Activated CD4-positive, alpha-beta T cell treated with anti-CD3 and anti-CD28 coated beads for 48 hours (primary cell): ENCODE data around the gene WASHC2A.
"Not testable (repeated sequence)": the region's sequence is repeated elsewhere in the genome, so short reads cannot be mapped to it uniquely, and the experiment has no call there.

Experiments used
- DNase-seq: peaks from one replicate; pipeline ENCODE4 v3.0.0-alpha.2; 2020

The WASHC2A gene

DNA sequence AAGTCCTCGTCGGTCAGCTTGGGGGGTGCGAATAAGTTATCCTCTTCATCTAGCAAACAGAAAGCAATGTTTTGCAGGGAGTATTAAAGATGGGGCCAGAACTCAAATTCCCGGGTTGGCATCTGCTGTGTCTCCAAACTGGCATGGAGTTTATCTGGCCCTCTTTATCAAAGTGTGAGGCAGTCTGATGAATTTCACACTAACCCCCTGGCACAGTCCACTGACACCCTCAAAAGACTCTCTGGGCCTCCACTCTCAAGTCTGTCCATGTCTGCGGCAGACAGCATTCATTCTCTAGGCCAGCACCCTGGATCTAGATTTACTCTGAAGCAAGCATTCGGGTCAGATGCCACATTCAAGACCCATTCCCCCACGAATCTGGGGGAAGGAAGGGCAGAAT is 6.2 kb upstream of the WASHC2A start:
- DNase-seq = not testable (repeated sequence)

DNA sequence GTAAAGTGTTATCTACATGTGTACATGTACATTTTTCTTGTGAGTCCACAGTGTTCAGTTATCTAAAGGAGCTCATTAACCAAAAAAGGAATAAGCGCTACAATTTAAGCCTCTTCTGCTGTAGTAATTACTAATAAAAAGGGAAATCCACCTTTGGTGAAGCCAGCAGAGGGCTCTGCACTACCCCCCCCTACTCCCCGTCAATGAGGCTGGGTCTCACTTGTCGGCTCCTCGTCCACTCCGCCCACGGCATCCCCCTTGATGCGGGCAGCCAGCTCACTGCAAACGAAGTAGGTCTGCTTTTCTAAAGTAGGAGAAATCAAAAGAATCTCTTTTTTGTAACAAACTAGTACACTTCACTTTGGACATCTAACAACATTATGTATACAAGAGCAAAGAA is 4.7 kb upstream of the WASHC2A start:
- DNase-seq = no peak

DNA sequence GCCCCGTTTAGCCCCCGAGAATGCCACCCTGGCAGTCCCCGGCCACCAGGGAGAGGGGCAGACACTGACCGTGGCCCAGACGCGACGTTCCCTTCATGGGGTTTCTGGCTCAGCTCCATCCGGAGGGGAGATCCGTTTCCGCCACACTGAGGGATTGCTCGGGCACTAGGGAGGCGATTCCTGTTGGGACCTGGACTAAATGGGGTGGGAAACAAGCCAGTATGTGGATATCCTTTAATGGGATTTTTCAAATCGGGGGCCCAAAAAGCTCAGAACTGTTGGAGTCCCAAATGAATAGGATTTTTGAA is 552 bp downstream of the WASHC2A start:
- DNase-seq = not testable (repeated sequence)

DNA sequence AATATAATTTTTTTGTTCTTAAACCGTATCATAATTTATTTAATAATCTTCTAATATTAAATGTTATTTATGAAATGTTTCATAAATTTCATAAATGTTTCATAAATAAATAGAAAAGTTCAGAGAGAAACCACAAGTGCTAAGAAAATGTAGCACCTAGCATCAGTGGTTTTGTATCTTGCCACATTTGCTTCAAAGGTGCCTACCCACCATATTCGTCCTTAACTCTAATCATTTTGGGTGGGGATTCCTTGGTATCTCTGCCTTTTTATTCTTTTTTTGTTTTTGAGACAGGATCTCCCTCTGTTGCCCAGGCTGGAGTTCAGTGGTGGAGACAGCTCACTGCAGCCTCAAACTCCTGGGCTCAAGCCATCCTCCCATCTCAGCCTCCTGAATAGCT is 7.4 kb downstream of the WASHC2A start:
- DNase-seq = not testable (repeated sequence)

DNA sequence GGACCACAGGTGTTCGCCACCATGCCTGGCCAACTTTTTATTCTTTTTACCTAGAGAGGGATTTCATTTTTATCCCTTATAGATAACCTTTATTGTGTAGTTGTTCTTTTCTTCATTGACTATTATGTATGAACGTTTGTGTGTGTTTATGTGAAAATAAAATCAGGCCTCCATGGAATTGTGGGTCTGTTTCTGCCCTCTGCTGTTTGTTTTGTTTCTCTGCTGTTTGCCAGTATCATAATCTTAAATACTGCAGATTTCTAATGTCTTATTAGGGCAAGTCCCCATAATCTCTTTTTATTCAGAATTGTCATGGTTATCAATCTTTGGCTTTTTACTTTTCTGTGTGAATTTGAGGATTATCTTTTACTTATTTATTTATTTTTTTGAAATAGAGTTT is 7.8 kb downstream of the WASHC2A start:
- DNase-seq = not testable (repeated sequence)

DNA sequence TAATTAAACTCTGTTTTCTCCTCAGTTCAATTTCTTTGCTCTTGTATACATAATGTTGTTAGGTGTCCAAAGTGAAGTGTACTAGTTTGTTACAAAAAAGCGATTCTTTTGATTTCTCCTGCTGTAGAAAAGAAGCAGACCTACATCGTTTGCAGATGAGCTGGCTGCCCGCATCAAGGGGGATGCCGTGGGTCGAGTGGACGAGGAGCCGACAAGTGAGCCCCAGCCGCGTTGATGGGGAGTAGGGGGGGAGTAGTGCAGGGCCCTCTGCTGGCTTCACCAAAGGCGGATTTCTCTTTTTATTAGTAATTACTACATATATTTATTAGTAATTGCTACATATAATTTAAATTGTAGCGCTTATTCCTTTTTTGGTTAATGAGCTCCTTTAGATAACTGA is 23.6 kb downstream of the WASHC2A start:
- DNase-seq = not testable (repeated sequence)

DNA sequence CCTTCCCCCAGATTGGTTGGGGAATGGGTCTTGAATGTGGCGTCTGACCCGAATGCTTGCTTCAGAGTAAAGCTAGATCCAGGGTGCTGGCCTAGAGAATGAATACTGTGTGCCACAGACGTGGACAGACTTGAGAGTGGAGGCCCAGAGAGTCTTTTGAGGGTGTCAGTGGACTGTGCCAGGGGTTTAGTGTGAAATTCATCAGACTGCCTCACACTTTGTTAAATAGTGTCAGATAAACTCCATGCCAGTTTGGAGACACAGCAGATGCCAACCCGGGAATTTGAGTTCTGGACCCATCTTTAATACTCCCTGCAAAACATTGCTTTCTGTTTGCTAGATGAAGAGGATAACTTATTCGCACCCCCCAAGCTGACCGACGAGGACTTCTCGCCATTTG is 25.2 kb downstream of the WASHC2A start:
- DNase-seq = not testable (repeated sequence)

DNA sequence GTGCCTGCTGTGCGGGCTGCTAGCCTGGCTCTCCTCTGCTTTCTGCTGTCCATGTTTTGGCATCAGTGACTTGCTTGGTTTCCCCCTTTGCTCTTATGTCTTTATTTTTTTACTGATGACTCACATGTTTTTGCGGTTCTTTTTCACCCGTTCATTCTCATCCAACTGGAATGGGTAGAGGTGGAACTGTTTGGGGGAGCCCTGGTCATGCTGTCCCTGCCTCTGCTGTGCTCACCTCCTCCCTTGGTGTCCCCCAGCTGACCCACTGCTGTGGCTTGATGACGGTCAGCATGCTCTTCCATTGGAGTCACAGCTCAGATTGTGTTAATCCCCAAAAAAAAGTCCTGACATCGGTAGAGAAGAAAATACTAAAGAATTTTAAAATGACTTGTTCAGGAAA is 26.9 kb downstream of the WASHC2A start:
- DNase-seq = not testable (repeated sequence)

DNA sequence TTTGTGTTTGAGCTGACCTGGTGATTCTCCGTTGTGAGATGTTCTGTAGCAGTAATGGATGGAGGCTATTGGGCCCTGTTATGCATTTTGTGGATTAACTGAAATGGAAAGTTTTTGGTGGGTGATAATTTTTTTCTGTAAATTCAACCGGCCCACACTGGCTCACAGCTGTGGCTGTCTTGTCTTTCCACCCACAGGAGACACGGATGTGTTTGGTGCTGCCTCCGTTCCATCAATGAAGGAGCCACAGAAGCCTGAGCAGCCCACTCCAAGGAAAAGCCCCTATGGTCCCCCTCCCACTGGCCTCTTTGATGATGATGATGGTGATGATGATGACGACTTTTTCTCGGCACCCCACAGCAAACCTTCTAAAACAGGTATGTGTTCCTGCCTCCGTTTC is 27.6 kb downstream of the WASHC2A start:
- DNase-seq = not testable (repeated sequence)

DNA sequence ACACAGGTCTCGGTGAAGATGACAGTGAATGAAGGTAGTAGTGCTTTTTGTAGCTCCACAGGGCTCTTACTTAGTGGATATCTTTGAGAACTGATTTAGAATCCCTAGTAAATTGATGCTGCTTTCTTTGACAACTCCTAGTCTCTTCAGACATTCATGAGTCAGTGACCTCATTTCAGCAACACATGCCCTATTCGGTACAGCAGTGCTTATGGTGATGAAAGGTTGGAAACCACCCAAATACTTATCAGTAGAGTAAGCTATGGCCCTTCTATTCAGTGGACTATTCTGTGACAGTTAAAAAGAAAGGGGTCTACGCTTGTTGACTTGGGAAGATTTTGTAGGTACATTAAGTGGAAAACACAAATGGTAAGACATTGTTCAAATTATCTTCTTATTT is 29.0 kb downstream of the WASHC2A start:
- DNase-seq = not testable (repeated sequence)

DNA sequence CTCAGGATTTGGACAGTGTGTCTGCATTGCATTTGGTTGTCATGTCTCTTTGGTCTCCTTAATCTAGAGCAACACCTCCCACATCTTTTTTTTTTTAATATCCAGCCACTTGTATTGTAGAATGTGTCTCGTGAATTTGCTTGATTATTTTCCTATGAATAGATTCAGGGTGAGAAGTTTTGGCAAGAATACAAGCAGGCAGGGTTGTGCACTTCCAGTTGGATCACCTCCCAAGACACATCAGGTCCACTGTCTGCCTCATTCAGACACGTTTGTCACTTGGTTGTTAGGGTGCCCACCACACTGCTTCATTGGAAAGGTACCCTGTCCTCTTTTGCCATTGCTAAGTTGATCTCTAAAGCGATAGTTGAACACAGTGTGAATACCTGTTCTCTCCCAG is 30.9 kb downstream of the WASHC2A start:
- not testable (repeated sequence) for DNase-seq

DNA sequence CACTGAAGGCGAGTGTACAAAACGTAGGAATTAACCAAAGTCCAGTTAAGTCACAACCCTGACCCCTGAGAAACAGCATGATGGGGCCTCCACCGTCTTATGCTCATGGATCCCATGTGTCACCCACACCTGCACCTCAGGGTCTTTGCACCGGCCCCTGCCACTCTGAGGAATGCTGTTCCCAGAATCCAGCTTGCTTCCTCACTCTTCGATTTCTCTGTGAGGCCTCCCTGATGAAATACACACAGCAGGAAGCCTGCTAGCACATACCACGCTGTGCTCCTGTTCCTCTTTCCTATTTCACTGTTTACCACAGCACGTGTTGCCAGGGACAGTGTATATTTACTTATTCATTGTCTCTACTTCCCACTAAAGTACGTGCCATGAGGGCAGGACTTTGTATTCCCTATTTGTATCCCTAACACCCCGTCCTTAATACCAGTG is 33.4 kb downstream of the WASHC2A start:
- not testable (repeated sequence) for DNase-seq

DNA sequence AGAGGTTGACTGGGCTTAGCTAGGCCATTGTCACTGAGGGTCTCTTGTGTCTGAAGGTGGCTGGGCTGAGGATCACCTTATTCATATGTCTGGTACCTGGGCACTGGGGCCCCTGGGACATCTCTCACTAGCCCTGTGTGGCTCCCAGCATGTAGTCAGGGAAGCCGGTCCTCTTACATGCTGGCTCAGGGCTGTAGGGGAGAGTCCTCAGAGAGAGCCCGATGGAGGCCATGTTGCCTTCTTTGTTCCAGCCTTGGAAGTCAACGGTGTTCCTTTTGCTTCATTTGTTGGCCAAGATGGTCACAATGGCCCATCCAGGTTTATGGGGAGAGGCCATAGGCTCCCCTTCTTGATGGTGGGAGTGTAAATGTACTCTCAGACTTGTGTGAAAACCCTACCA is 34.0 kb downstream of the WASHC2A start:
- DNase-seq = not testable (repeated sequence)

DNA sequence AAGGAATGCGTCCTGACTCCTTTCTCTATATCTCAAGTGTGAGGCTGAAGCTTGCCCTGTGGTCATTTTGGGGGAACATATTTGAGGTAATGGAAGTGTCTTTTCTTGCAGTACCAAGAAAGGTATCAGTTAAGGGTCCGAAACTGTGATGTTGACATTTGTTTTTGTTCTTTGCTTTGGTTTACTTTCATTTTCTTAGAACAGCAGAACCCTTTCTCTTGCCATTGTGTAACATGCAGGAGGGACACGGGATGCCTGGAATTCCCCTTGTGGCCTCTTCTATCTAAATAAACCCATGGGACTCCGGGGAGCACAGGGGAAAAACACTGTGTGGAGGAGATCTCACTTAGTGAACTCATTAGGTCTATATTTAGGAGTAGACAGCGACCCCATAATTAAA is 34.5 kb downstream of the WASHC2A start:
- not testable (repeated sequence) for DNase-seq

DNA sequence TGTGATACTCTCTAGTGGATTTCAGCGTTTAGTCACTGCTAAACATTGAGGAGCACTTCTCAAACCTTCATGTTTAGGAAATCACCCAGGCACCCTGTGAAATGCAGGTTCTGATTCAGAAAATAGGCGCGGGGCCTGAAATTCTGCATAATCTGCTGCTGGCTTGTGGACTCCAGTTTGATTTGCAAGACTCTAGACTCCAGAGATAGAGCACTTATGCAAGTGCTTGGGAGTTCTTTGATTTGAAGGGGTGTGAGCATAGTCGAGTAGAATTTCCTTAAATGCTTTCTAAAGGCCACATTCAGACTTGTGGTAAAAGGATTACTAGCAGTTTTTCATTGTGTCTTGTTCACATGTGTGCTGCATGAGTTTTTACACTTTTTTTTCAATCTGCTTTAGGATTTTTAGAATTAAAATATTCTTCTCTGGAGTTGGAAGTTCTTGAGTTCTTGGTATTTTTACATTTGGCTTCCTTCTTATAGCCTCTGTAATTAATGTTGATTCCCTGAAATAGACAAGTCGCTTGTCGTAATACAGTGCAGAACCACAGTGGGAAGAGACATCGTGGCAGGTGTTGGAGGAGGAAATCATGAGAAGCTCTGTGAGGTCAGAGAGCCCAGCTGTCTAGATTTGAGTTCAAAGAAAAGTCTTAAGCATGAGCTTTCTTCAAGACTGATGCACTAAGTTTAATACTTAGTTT is 41.4 kb downstream of the WASHC2A start:
- DNase-seq = not testable (repeated sequence)

DNA sequence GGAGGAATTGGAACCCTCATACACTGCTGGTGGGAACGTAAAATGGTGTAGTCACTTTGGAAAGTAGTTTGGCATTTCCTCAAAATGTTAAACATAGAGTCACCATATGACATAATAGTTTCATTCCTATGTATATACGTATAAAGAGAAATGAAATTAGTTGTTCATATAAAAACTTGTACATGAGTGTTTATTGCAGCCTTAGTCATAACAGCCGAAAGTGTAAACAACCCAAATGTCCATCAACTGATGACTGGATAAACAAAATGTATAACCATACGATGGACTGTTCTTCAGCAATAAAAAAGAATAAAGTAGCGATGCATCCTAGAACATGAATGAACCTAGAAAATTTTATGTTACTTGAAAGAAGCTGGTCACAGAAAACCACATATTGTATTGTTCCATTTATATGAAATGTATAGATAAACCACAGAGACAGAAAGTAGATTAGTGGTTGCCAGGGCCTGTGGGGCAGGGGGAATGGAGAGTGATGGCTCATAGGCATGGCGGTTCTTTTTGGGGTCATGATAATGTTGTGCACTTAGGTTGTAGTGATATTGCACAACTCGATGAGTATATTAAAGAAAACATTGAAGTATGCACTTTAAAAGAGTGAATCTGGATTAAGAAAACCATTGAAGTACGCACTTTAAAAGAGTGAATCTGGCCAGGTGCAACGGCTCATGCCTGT is 44.8 kb downstream of the WASHC2A start:
- not testable (repeated sequence) for DNase-seq

DNA sequence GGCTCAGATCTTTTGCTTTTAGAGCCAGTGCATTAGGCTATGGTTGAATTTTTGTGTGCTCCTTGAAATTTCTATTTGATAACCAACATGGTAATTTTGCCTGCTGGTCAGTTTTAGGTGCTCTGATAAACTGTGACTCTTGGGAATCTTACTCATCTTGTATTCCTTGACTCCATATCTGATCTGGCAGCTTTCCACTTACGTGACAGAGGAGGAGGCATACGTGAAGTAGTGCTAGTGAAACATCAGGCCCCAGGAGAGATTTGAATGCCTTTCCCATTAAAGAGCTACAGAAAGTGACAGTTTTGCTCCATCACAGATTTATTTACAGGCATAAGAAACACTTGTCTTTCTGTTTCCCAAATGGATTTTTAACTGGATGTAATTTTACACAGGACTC is 59.0 kb downstream of the WASHC2A start:
- DNase-seq = not testable (repeated sequence)

DNA sequence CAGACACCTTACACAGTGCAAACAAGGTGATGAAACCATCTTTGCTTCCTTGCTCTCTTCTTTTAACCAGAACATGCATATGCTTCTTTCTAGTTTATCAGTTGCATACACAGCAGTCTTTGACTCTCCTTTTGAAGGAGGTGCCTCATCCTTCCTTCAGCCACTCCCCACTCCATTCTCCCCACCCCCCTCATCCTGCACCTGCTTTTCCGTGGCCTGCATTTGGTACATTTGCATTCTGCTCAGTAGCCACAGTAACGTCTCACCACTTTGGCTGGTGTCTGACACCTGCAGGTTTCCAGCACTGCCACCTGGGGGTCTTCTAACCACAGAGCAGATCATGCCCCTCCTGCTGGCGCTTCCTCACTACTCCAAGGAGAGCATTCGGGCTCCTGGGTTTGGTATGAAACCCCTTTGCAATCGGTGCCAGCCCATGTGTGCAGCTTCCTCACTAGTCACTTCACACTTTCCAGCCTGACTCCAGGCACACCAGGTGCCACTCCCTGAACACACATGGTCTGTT is 60.1 kb downstream of the WASHC2A start:
- not testable (repeated sequence) for DNase-seq

DNA sequence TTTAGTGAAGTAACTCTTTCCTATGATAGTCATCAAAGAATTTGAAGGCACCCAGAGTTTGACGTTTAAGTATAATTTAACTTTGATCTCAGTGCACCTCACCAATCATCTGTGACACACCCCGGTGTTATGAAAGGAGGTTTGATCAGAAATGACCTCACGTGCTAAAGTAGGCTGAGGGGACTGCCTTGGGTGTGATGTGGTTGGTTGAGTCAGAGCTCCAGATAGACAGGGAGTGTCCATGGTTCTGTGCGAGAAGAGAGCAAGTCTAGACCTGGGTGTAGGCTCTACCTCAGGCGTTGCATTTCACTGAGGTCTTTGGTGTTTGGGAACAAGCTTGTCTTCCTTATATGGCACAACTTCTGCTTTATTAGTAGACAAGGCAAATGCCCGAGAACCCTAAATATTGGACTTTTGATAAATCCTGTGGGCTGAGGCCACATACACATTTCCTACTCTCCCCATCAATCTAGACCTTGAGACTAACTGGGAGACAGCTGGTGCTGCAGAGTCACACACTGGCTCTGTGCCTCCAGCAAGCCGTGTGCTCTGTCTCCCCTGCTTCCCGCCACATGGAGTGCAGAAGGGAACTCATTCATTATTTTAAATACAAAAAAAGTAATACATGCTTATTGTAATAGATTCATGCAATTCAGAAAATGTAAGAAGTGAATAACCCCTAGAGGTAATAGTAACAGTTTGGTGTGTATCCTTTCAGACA is 63.7 kb downstream of the WASHC2A start:
- DNase-seq = not testable (repeated sequence)

DNA sequence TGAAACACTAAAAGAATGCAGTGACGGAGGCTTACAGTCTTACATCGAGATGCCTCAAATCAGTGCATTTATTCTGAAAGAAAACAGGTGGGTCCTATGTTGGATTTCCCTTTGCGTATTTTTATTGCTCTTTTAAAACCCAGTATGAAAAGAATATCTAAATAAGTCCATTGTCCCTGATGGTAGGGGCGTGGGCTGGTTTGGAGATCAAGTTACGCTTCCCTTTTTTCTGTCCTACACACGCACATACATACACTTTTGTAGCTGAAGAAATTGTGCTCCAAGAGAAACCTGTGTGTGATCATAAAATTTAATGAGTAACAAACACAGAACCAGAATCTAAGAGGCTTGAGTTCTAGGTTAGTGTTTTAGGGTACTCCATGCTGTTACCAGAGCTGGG is 64.6 kb downstream of the WASHC2A start:
- not testable (repeated sequence) for DNase-seq

DNA sequence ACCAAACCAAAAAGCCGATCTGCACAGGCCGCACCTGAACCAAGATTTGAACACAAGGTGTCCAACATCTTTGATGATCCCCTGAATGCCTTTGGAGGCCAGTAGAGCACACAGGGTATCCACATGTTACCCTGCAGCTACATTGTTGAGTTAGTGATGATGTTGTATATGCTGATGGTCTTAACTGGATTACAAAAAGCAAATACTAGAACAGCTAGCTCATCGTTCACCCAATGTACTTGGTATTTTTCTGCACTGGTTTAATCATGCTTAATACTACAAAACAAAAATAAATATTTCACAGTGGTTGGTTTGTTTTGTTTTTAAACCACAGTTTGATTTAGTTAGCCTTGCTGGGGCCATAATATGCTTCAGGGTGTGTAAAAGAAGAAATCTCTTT is 65.1 kb downstream of the WASHC2A start:
- DNase-seq = not testable (repeated sequence)

DNA sequence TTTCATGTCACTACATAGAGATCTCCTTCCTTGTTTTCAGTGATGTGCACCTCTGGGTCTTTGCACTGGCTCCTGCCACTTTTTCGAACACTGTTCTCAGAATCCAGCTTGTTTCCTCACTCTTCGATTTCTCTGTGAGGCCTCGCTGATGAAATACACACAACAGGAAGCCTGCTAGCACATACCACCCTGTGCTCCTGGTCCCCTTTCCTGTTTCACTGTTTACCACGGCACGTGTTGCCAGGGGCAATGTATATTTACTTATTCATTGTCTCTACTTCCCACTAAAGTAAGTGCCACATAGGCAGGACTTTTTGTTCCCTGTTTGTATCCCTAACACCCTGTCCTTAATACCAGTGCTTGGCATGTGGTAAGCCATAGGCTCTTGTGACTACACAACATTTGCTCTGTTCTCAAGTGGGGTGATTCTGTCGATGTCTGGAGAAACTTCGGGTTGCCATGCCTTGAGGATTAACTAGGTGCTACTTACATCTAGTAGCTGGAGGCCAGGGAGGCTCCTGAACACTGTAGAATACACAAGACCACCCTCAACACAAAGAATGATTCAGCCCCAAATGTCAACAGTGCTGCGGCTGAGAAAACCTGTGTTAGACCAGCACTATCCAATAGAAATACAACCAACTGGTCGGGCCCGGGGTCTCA is 75.9 kb downstream of the WASHC2A start:
- not testable (repeated sequence) for DNase-seq

DNA sequence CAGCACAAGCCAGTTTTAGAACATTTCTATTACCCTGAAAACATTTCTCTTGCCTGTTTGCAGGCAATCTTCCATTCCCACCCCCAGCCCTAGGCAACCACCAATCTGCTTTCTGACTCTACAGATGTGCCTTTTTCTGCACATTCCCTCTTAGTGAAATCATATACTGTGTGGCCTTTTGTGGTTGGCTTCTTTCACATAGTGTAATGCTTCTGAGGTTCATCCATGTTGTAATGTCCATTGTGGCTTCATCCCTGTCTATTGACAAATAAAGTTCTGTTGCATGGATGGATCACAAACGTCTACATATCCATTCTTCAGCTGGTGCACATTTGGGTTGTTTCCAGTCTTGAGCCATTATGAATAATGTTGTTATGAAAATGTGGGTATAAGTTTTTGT is 77.8 kb downstream of the WASHC2A start:
- DNase-seq = not testable (repeated sequence)
